WI38 (cell line): ENCODE measurements around the gene SLC5A2.
"Not testable (repeated sequence)": the region's sequence is repeated elsewhere in the genome, so short reads cannot be mapped to it uniquely, and the experiment has no call there.

Source experiments
- H3K4me3 ChIP-seq: 2 replicates; pipeline ENCODE4 v1.5.1; 2011; ENCODE audit warnings: low read depth, mild to moderate bottlenecking, control low read depth, low read length
- TF ChIP-seq, protein P1 (sequence below): IDR thresholded peaks from 2 replicates; pipeline ENCODE4 v1.5.1; 2012; ENCODE audit warnings: low read depth, mild to moderate bottlenecking, control low read depth, low read length

SLC5A2 gene

DNA sequence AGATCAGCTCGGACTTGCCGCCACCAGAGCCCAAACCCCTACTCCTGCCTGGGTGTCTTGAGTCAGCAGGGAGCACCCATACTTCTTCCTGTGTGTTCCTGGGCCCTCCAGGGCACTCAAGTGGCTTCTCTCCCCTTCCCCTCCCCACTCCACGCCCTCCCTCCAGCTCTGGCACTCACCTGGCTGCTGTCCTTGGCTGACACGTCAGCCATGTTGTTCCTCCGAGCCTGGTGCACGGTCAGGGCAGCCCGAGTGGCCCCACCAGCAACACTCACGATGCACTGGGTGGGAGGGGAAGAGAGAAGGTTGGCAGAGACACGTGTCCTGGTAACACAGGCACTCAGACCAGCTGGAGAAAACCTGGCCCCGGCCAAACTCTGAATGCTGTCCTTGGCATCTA is 13.7 kb downstream of the SLC5A2 start:
- H3K4me3 ChIP-seq, result no peak overlapping the region
- TF ChIP-seq, protein P1, sequence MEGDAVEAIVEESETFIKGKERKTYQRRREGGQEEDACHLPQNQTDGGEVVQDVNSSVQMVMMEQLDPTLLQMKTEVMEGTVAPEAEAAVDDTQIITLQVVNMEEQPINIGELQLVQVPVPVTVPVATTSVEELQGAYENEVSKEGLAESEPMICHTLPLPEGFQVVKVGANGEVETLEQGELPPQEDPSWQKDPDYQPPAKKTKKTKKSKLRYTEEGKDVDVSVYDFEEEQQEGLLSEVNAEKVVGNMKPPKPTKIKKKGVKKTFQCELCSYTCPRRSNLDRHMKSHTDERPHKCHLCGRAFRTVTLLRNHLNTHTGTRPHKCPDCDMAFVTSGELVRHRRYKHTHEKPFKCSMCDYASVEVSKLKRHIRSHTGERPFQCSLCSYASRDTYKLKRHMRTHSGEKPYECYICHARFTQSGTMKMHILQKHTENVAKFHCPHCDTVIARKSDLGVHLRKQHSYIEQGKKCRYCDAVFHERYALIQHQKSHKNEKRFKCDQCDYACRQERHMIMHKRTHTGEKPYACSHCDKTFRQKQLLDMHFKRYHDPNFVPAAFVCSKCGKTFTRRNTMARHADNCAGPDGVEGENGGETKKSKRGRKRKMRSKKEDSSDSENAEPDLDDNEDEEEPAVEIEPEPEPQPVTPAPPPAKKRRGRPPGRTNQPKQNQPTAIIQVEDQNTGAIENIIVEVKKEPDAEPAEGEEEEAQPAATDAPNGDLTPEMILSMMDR, result no peak

DNA sequence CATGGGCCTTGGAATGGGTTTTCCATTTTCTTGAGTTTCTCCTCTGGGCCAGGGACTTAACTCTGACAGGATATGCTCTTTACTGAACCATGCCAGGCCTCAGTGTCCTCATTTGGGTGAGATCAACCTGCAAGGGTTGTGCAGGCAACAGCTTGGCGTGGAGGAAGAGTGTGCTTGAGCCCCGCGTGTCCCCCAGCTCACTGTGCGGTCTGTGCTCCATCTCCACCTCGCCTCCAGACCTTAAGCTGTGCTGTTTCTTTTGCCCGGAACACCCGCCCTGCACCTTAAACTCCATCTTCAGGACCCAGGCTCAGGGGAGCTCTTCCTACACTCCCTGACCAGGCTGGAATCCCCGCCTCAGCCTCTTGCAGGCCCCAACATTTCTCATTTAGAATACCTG is 15.6 kb downstream of the SLC5A2 start:
- H3K4me3 ChIP-seq, result no peak overlapping the region
- TF ChIP-seq, protein P1, result no peak

DNA sequence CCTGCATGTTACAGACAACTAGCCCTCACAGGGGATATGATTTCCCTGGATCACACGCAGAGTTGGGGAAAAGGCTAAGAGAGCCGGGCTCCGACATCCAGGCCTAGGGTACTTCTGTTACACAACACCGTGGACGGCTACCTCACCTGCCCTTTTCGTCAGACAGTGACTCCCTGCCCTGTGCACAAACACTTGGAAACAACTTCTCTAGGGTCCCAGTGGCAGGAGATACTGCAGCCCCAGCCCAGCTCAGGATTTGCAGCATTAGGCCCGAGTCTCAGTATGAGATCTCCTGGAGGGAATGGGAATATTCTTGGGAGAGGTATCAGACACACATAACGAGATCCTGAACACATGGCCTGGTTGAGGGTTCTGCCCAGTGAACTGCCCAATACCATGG is 17.0 kb downstream of the SLC5A2 start:
- TF ChIP-seq, protein P1, result no peak
- H3K4me3 ChIP-seq, result no peak overlapping the region

DNA sequence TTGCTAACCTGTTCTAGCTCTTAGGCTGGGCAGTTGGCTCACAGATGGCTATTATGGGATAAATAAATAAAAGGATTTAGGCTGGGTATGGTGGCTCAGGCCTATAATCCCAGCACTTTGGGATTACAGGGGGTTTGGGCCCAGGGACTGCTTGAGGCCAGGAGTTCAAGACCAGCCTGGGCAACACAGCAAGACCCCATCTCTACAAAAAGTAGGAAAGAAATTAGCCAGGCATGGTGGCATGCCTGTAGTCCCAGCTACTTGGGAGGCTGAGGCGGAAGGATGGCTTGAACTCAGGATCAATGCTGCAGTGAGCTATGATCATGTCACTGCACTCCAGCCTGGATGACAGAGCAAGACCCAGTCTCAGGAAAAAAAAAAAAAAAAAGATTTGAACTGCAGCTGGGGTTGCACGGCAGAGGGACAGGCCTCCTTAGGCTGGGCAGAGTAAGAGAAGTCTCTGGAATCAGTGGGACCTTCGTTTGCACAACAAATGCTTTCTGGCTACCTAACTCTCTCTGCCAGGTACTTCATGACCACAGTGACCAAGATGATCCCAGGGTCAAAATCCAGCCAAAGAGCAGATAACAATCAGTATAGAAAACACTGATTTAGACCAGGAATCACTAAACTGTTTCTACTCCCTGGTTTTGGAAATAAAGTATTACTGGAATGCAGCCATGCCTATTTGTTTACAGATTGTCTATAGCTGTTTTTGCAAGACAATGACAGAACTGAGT is 18.5 kb downstream of the SLC5A2 start:
- H3K4me3 ChIP-seq, result no peak overlapping the region
- TF ChIP-seq, protein P1, result no peak

DNA sequence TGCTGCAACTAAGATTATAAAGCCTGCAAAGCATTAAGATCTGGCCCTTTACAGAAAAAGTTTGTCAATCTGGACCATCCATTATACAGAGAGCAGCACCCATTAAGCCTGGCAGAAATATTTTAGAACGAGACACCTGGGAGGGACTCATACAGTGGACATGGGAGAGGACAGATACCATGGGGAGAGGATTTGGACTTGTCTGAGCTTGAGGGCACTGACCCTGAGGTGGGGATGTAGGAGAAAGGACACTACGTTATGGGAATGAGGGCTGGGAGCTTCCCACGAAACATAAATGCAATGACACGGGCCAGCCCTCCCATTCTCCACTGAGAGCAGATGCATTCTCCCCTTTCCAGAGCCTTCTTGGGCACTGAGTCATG is 19.0 kb downstream of the SLC5A2 start:
- TF ChIP-seq, protein P1, result no peak
- no peak overlapping the region for H3K4me3 ChIP-seq

DNA sequence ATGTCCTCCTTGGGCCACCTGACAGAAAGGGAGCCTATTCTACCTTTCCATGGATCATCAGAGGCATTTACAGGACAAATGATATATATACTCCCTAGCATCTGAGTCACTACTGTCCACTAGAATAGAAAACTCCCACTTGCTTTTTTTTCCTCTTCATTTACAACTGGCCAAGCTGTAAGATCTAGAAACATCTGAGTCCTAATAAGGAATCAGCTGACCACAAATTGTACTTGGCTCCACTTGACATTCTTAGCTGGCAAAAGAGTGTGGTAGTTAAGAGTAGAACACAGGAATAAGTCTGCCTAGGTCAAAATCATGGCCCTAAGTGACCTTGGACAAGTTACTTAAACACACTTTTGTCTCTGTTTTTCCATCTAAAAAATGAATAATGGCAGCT is 20.1 kb downstream of the SLC5A2 start:
- TF ChIP-seq, protein P1, result no peak
- H3K4me3 ChIP-seq, result no peak overlapping the region

DNA sequence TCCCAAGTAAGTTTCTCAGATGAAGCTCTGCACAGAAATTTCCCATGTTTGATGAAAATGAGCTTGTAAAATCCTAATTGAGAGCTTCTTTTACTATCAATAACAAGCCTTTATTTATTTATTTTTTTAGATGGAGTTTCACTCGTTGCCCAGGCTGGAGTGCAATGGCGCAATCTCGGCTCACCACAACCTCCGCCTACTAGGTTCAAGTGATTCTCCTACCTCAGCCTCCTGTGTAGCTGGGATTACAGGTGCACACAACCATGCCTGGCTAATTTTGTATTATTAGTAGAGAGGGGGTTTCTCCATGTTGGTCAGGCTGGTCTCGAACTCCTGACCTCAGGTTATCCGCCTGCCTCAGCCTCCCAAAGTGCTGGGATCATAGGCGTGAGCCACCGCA is 20.6 kb downstream of the SLC5A2 start:
- not testable (repeated sequence) for H3K4me3 ChIP-seq

DNA sequence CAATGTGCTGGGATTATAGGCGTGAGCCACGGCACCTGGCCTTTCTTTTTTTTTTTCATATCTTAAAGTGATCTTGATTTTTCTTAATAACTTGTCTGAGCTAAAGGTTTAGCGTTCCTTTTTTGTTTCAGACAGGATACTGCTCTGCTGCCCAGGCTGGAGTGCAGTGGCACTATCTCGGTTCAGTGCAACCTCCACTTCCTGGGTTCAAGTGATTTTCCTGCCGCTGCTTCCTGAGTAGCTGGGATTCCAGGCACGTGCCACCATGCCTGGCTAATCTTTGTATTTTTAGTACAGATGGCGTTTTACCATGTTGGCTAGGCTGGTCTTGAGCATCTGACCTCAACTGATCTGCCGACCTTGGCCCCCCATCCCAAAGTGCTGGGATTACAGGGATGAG is 21.2 kb downstream of the SLC5A2 start:
- TF ChIP-seq, protein P1, result no peak
- no peak overlapping the region for H3K4me3 ChIP-seq
